ENCODE measurements around the gene HOATZ. TPM values are rescaled to one million over a fixed set of nuclear protein-coding genes. Genes with fewer than 3 reads are reported as not detected.

HOATZ gene
- total RNA-seq, 5 donors from 2014 or later (not counting 1 experiment from before 2014, with no cell fraction given), result not detected

DNA sequence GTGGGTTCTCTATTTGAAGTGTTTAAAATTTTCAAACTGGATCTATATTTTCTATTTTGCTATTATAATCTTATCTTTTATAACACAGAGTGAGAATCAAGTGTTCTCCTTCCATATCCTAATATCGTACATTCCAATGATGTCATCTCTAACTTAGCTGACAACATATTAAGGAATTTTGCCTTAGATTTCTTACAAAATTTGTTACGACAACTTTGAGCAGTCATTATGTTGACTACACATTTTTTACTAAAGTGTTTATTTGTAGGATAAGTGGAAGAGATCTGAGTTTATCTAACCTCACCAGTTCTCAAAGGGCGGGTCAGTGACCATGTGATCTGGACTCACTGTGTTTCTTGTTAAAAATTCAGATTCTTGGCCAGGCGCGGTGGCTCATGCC is 15.1 kb upstream of the HOATZ start:
- ATAC-seq (replicated peaks in 1 of 4) (no peak), DNase-seq (no peak)
- H3K9me3 Mint-ChIP-seq, result no peaks in the 10 kb centered on the region
- H3K27ac Mint-ChIP-seq, result no peak overlapping the region
- no peak overlapping the region for H3K4me3 Mint-ChIP-seq
- H3K27ac ChIP-seq (ENCODE audit: low read length), result no peak overlapping the region
- no peaks in the 10 kb centered on the region for H3K4me1 Mint-ChIP-seq
- H3K36me3 ChIP-seq (ENCODE audit: control insufficient read depth in 2 of 2, extremely low read depth in 1 of 2, insufficient read depth in 1 of 2, low read length in 1 of 2), result no peaks in the 10 kb centered on the region
- peaks cover 27 to 33% of the 10 kb centered on the region in 2 donors for H3K27me3 Mint-ChIP-seq
- H3K27me3 ChIP-seq (replicated peaks in 1 of 2; ENCODE audit: control insufficient read depth in 2 of 2, extremely low read depth in 1 of 2, insufficient read depth in 2 of 2, low read length in 1 of 2), result peaks cover 0 to 7% of the 10 kb centered on the region in 2 experiments
- WGBS (ENCODE audit: insufficient coverage), result no CpG with 5 or more reads among the region's 5 CpGs
- H3K36me3 Mint-ChIP-seq, result no peaks in the 10 kb centered on the region
- H3K9me3 ChIP-seq, result no peaks in the 10 kb centered on the region
- no peaks in the 10 kb centered on the region for H3K4me1 ChIP-seq (ENCODE audit: control insufficient read depth in 1 of 2, extremely low read depth in 1 of 2, insufficient read depth in 2 of 2, low read length in 2 of 2)
- POLR2A ChIA-PET, result no interaction called here
- CTCF ChIA-PET, result no interaction called here
- no peak overlapping the region for H3K4me3 ChIP-seq (ENCODE audit: control insufficient read depth in 1 of 2, extremely low read depth in 1 of 2, low read length in 1 of 2)

DNA sequence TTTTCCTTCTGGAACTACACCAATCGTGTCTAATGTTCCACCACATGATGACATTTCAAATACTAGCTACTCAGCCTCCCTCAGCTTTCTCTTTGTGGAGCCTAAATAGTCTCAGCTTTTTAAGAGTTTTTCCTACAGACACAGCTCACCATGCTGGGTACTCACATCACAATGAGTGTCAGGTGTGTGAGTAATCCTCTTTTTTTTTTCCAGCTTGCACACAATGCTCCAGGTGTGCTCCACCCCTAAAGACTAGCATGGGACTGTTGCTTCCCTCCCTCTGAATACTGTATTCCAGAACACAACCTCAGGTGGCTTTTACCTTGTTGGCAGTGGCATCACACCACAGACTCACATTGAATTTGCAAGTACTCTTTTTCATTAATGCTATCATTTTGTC is 14.1 kb upstream of the HOATZ start:
- no peak overlapping the region for H3K4me3 ChIP-seq (ENCODE audit: control insufficient read depth in 1 of 2, extremely low read depth in 1 of 2, low read length in 1 of 2)
- H3K27ac Mint-ChIP-seq, result no peak overlapping the region
- no peak overlapping the region for H3K27ac ChIP-seq (ENCODE audit: low read length)
- H3K36me3 Mint-ChIP-seq, result no peaks in the 10 kb centered on the region
- peaks cover 21 to 34% of the 10 kb centered on the region in 2 donors for H3K27me3 Mint-ChIP-seq
- no peaks in the 10 kb centered on the region for H3K9me3 ChIP-seq
- WGBS (ENCODE audit: insufficient coverage), result 75% methylated on average over 1 of the region's 1 CpG
- H3K4me1 Mint-ChIP-seq, result no peaks in the 10 kb centered on the region
- H3K36me3 ChIP-seq (ENCODE audit: control insufficient read depth in 2 of 2, extremely low read depth in 1 of 2, insufficient read depth in 1 of 2, low read length in 1 of 2), result no peaks in the 10 kb centered on the region
- DNase-seq (no peak), ATAC-seq (replicated peaks in 1 of 4) (no peak)
- POLR2A ChIA-PET, result no interaction called here
- CTCF ChIA-PET, result no interaction called here
- H3K27me3 ChIP-seq (replicated peaks in 1 of 2; ENCODE audit: control insufficient read depth in 2 of 2, extremely low read depth in 1 of 2, insufficient read depth in 2 of 2, low read length in 1 of 2), result peaks cover 0 to 3% of the 10 kb centered on the region in 2 experiments
- H3K9me3 Mint-ChIP-seq, result no peaks in the 10 kb centered on the region
- no peak overlapping the region for H3K4me3 Mint-ChIP-seq
- H3K4me1 ChIP-seq (ENCODE audit: control insufficient read depth in 1 of 2, extremely low read depth in 1 of 2, insufficient read depth in 2 of 2, low read length in 2 of 2), result no peaks in the 10 kb centered on the region

DNA sequence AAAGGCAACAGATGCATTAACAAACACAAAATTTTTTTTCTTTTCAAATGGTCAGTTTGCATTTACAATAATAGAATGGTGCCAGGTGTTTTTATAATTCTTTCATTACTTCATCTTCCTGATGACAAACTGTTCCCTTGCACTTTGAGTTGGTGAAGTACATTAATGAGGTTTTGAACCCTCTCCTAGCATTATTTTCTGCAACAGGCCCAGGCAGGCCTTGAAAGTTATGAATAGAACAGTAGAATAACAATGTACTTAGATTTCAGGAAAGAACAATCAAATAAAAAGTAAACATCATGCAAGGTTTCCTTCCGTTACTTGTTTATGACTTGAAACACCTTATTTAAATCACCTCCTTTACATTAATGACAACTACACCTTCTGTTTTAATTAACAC is 12.0 kb upstream of the HOATZ start:
- Mint-ChIP-seq H3K9me3 (no peaks in the 10 kb centered on the region), H3K27me3 (peaks cover 21 to 38% of the 10 kb centered on the region in 2 donors), H3K27ac (no peak overlapping the region), H3K4me1 (no peaks in the 10 kb centered on the region), H3K4me3 (no peak overlapping the region), H3K36me3 (no peaks in the 10 kb centered on the region)
- Histone ChIP-seq H3K9me3 (no peaks in the 10 kb centered on the region), H3K27ac (ENCODE audit: low read length) (no peak overlapping the region), H3K27me3 (replicated peaks in 1 of 2; ENCODE audit: control insufficient read depth in 2 of 2, extremely low read depth in 1 of 2, insufficient read depth in 2 of 2, low read length in 1 of 2) (peaks cover 0 to 3% of the 10 kb centered on the region in 2 experiments), H3K4me1 (ENCODE audit: control insufficient read depth in 1 of 2, extremely low read depth in 1 of 2, insufficient read depth in 2 of 2, low read length in 2 of 2) (no peaks in the 10 kb centered on the region), H3K36me3 (ENCODE audit: control insufficient read depth in 2 of 2, extremely low read depth in 1 of 2, insufficient read depth in 1 of 2, low read length in 1 of 2) (no peaks in the 10 kb centered on the region), H3K4me3 (ENCODE audit: control insufficient read depth in 1 of 2, extremely low read depth in 1 of 2, low read length in 1 of 2) (no peak overlapping the region)
- ATAC-seq (replicated peaks in 1 of 4), result no peak
- CTCF ChIA-PET, result no interaction called here
- POLR2A ChIA-PET, result no interaction called here
- no peak for DNase-seq
- WGBS (ENCODE audit: insufficient coverage), result no CpG with 5 or more reads among the region's 1 CpG

DNA sequence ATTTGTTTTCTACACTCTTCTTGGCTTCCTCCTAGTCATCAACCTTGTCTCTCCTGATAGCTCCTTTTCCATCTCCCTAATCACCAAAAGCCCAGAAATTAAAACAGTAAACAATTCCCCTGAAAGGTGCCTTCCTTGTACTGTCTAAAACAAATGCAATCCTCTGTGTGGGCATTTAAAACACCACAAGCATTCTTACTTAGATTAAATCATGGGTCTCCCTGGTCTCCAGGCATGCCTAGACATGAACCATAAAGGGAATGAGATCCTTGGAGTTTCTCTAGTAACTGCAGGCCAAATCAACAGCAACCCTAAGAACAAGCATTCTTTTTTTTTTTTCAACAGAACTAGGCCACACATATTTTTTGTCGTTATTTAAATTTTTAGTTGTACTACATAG is 4.3 kb upstream of the HOATZ start:
- Histone ChIP-seq H3K9me3 (no peaks in the 10 kb centered on the region), H3K4me3 (ENCODE audit: control insufficient read depth in 1 of 2, extremely low read depth in 1 of 2, low read length in 1 of 2) (no peak overlapping the region), H3K36me3 (ENCODE audit: control insufficient read depth in 2 of 2, extremely low read depth in 1 of 2, insufficient read depth in 1 of 2, low read length in 1 of 2) (no peaks in the 10 kb centered on the region), H3K27me3 (replicated peaks in 1 of 2; ENCODE audit: control insufficient read depth in 2 of 2, extremely low read depth in 1 of 2, insufficient read depth in 2 of 2, low read length in 1 of 2) (peaks cover 12 to 24% of the 10 kb centered on the region in 2 experiments), H3K27ac (ENCODE audit: low read length) (no peak overlapping the region), H3K4me1 (ENCODE audit: control insufficient read depth in 1 of 2, extremely low read depth in 1 of 2, insufficient read depth in 2 of 2, low read length in 2 of 2) (peaks cover 13 to 14% of the 10 kb centered on the region in 2 experiments)
- Mint-ChIP-seq H3K27me3 (peaks cover 37 to 59% of the 10 kb centered on the region in 2 donors), H3K4me1 (peaks cover 0 to 16% (median 14%) of the 10 kb centered on the region in 3 donors), H3K9me3 (no peaks in the 10 kb centered on the region), H3K4me3 (no peak overlapping the region), H3K36me3 (no peaks in the 10 kb centered on the region), H3K27ac (no peak overlapping the region)
- no peak for ATAC-seq (replicated peaks in 1 of 4)
- POLR2A ChIA-PET, result interaction anchor here in 1 of 2 donors (0.7 kb wide), 1 partner anchor 46 kb away, joined by 4 read pairs; no protein-coding TSS in a partner anchor
- CTCF ChIA-PET, result no interaction called here
- DNase-seq, result no peak
- no CpG with 5 or more reads among the region's 1 CpG for WGBS (ENCODE audit: insufficient coverage)

DNA sequence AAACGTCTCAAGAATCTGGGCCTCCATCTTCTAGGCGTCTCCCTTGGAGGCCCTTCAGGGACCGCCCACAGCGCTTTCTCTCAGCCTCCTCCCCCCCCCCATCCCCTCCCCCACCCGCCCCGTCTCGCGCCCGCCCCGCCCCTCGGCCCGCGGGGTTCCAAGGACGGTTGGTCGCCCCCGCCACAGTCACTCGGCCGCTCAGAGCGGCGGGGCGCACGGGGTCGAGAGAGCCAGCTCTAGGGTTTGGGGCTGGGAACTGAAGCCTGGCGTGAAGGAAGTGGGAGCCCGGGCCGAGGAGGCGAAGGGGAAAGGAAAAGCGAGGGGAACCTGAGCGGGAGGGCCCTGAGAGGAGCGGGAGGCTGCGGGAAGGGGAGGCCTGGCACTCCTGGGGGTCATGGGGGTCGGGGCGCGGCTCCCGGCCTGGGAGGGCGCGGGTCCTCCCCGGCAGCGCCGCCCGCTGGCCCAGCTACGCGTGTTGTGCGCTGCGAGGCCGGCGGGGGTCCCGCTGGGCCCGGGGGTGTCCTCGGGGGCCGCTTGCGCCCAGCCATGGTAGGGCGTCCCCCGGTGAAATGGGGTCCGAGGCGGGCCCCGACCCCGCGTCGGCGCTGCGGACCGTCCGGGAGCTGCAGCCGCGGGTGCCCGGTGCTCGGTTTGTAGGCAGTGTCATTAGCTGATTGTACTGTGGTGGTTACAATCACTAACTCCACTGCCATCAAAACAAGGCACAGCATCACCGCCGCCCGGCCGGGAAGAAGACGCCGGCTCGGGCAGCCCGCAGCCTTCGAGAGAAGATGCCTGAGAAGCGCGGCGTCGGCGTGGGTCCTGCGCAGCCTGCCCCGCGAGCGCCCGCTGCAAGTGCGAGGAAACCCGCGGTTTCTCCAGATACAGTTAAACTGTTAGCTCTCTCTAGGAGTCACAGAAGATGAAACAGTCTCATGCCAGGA is 2.0 kb upstream of the HOATZ start, which contains the start of gene BTG4:
TSS of gene BTG4 (minus strand) at position 91 of the 944 bp plus-strand sequence. CDS start 13,610 bp downstream, outside the sequence.
- H3K27ac ChIP-seq (ENCODE audit: low read length), result no peak within 1 kb of the TSS
- H3K27me3 ChIP-seq (replicated peaks in 1 of 2; ENCODE audit: control insufficient read depth in 2 of 2, extremely low read depth in 1 of 2, insufficient read depth in 2 of 2, low read length in 1 of 2), result peaks cover 13 to 24% of the 10 kb centered on the region in 2 experiments
- Mint-ChIP-seq H3K27ac (no peak within 1 kb of the TSS), H3K4me3 (peak within 1 kb of the TSS; percentile 37 to 62 (median 53)), H3K9me3 (no peaks in the 10 kb centered on the region), H3K4me1 (peaks cover 0 to 16% (median 14%) of the 10 kb centered on the region in 3 donors), H3K36me3 (no peaks in the 10 kb centered on the region), H3K27me3 (peaks cover 36 to 53% of the 10 kb centered on the region in 2 donors)
- no peaks in the 10 kb centered on the region for H3K9me3 ChIP-seq
- H3K4me1 ChIP-seq (ENCODE audit: control insufficient read depth in 1 of 2, extremely low read depth in 1 of 2, insufficient read depth in 2 of 2, low read length in 2 of 2), result peaks cover 13 to 14% of the 10 kb centered on the region in 2 experiments
- no peaks in the 10 kb centered on the region for H3K36me3 ChIP-seq (ENCODE audit: control insufficient read depth in 2 of 2, extremely low read depth in 1 of 2, insufficient read depth in 1 of 2, low read length in 1 of 2)
- ATAC-seq (replicated peaks in 1 of 4) (peak; percentile 64 to 77 (median 68)), DNase-seq (peak in 12 of 35 experiments; percentile 9 to 33 (median 18))
- H3K4me3 ChIP-seq (ENCODE audit: control insufficient read depth in 1 of 2, extremely low read depth in 1 of 2, low read length in 1 of 2), result peak within 1 kb of the TSS in 1 of 2 donors; percentile 59
- CTCF ChIA-PET, result interaction anchor here (0.6 to 1.0 kb wide), 2 partner anchors 22 to 76 kb away, joined by 4 to 5 read pairs; no protein-coding TSS in a partner anchor
- 8% methylated on average over 76 of the region's 90 CpGs for WGBS (ENCODE audit: insufficient coverage)
- POLR2A ChIA-PET, result no interaction called here

DNA sequence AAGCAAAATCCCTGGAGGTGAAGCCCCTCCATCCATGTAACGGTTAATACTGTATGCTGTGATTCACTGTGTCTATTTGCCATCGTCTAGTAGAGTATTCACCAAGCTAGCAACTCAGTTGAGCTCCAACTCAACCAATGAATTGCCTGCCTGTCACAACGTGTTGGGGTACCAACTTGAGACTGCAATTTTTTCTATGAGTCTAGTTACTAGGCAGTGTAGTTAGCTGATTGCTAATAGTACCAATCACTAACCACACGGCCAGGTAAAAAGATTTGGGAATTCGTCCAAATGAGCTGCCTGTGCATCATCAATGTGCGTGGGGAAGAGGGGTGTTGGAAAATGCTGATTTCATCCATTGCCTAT is 1.4 kb upstream of the HOATZ start:
- peak overlapping the region; percentile 13 to 62 (median 26) for H3K4me3 Mint-ChIP-seq
- H3K27me3 Mint-ChIP-seq, result peaks cover 30 to 51% of the 10 kb centered on the region in 2 donors
- no peak overlapping the region for H3K27ac Mint-ChIP-seq
- ChIA-PET POLR2A (no interaction called here), CTCF (interaction anchor here in 1 of 2 donors (1.0 kb wide), 1 partner anchor 21 kb away, joined by 4 read pairs; no protein-coding TSS in a partner anchor)
- DNase-seq (no peak), ATAC-seq (replicated peaks in 1 of 4) (peak; percentile 16 to 52 (median 26))
- peaks cover 0 to 16% (median 14%) of the 10 kb centered on the region in 3 donors for H3K4me1 Mint-ChIP-seq
- H3K27me3 ChIP-seq (replicated peaks in 1 of 2; ENCODE audit: control insufficient read depth in 2 of 2, extremely low read depth in 1 of 2, insufficient read depth in 2 of 2, low read length in 1 of 2), result peaks cover 13 to 24% of the 10 kb centered on the region in 2 experiments
- no peaks in the 10 kb centered on the region for H3K36me3 ChIP-seq (ENCODE audit: control insufficient read depth in 2 of 2, extremely low read depth in 1 of 2, insufficient read depth in 1 of 2, low read length in 1 of 2)
- H3K4me3 ChIP-seq (ENCODE audit: control insufficient read depth in 1 of 2, extremely low read depth in 1 of 2, low read length in 1 of 2), result peak overlapping the region in 1 of 2 donors; percentile 59
- H3K9me3 Mint-ChIP-seq, result no peaks in the 10 kb centered on the region
- peaks cover 13 to 14% of the 10 kb centered on the region in 2 experiments for H3K4me1 ChIP-seq (ENCODE audit: control insufficient read depth in 1 of 2, extremely low read depth in 1 of 2, insufficient read depth in 2 of 2, low read length in 2 of 2)
- H3K9me3 ChIP-seq, result no peaks in the 10 kb centered on the region
- WGBS (ENCODE audit: insufficient coverage), result 20% methylated on average over 2 of the region's 6 CpGs
- no peak overlapping the region for H3K27ac ChIP-seq (ENCODE audit: low read length)
- peaks cover 3% of the 10 kb centered on the region for H3K36me3 Mint-ChIP-seq

Measured in T-cell (primary cell).